C4-2B (cell line): ENCODE results near the gene LMF2.

Experiments
- H3K27ac ChIP-seq: fragments of 450-650 bp; 2 replicates; pipeline ENCODE4 v1.5.1; 2017
- CTCF ChIP-seq: fragments of 450-650 bp; conservative IDR thresholded peaks from 2 replicates; pipeline ENCODE4 v1.5.1; 2017; ENCODE audit warnings: mild to moderate bottlenecking
- ZFX ChIP-seq: fragments of 450-650 bp; IDR thresholded peaks from 2 replicates; pipeline ENCODE4 v1.6.1; 2017

The LMF2 gene

GRCh38 chr22:50473088-50473487 lies 34.4 kb downstream of the LMF2 start:
- TF ChIP-seq CTCF (no peak; the same call in 1 of the 2 replicates), ZFX (no peak)
- H3K27ac ChIP-seq = no peak overlapping the region

- no peak overlapping the region for H3K27ac ChIP-seq
- no peak for TF ChIP-seq ZFX
- TF ChIP-seq CTCF = no peak
These were observed 35.5 kb downstream of the LMF2 start for GRCh38 chr22:50471962-50472361.

GRCh38 chr22:50471197-50471847 lies 36.2 kb downstream of the LMF2 start:
- no peak overlapping the region for H3K27ac ChIP-seq
- no peak for TF ChIP-seq ZFX
- no peak for TF ChIP-seq CTCF

- no peak overlapping the region for H3K27ac ChIP-seq
- no peak for TF ChIP-seq ZFX
- no peak for TF ChIP-seq CTCF
These were observed 37.0 kb downstream of the LMF2 start for GRCh38 chr22:50470491-50470890.

GRCh38 chr22:50469377-50470305 lies 37.9 kb downstream of the LMF2 start:
- no peak for TF ChIP-seq ZFX
- TF ChIP-seq CTCF = no peak
- no peak overlapping the region for H3K27ac ChIP-seq

- TF ChIP-seq ZFX (no peak), CTCF (no peak)
- H3K27ac ChIP-seq = no peak overlapping the region
These were observed 38.9 kb downstream of the LMF2 start for GRCh38 chr22:50468626-50469025.
